Common myeloid progenitor, CD34-positive (primary cell): Measurements from ENCODE around the gene GSTA3.
"Not testable (repeated sequence)": the region's sequence is repeated elsewhere in the genome, so short reads cannot be mapped to it uniquely, and the experiment has no call there.

ENCODE experiments used
- CTCF ChIA-PET: fragments of 350-600 bp; sonication (Branson Sonifier 250); formaldehyde crosslinking; loops from one replicate; lab custom pipeline; 2021; ENCODE audit warnings: antibody characterized with exemption; lab: Charles Lee
- POLR2A ChIA-PET: fragments of 350-600 bp; sonication (Branson Sonifier 250); formaldehyde crosslinking; loops from one replicate; lab custom pipeline; 2021; ENCODE audit warnings: antibody characterized with exemption; lab: Charles Lee
- DNase-seq, 3 donors: peaks; one replicate each; pipeline versions ENCODE4 v3.0.0 to v3.0.0-alpha.2; 2013
- H3K27ac ChIP-seq, 2 experiments: 1 replicate in 1 of 2; 2 replicates in 1 of 2; pipeline ENCODE4 v1.7.0; 2013; ENCODE audit warnings: inconsistent platforms in 2 of 2, low read length in 2 of 2, mild to moderate bottlenecking in 2 of 2, low read depth in 1 of 2, moderate library complexity in 1 of 2; ENCODE audit not compliant: severe bottlenecking in 2 of 2, insufficient read depth in 1 of 2, poor library complexity in 1 of 2
- H3K27me3 ChIP-seq, 5 experiments: replicated peaks in 2 of 5; 1 replicate in 3 of 5; 2 replicates in 2 of 5; pipeline versions ENCODE4 v1.6.1 to v1.7.0; 2013; ENCODE audit warnings: low read length in 4 of 5, mild to moderate bottlenecking in 2 of 5, moderate library complexity in 2 of 5, inconsistent platforms in 1 of 5; ENCODE audit not compliant: insufficient read depth in 5 of 5, control insufficient read depth in 4 of 5
- H3K36me3 ChIP-seq, 4 experiments: 1 replicate in 2 of 4; 2 replicates in 2 of 4; pipeline versions ENCODE4 v1.6.1 to v1.7.0; 2013; ENCODE audit warnings: low read length in 3 of 4, control low read depth in 1 of 4, mild to moderate bottlenecking in 1 of 4; ENCODE audit not compliant: control insufficient read depth in 4 of 4, insufficient read depth in 4 of 4
- H3K4me1 ChIP-seq, 4 experiments: 1 replicate in 3 of 4; 2 replicates in 1 of 4; pipeline versions ENCODE4 v1.6.1 to v1.7.1; 2013; ENCODE audit warnings: low read length in 3 of 4, mild to moderate bottlenecking in 3 of 4, control low read depth in 1 of 4, inconsistent platforms in 1 of 4, moderate library complexity in 1 of 4; ENCODE audit not compliant: control insufficient read depth in 4 of 4, insufficient read depth in 4 of 4; ENCODE audit errors: control extremely low read depth in 1 of 4
- H3K4me3 ChIP-seq, 7 experiments: 1 replicate in 4 of 7; 2 replicates in 3 of 7; pipeline versions ENCODE4 v1.5.1 to v1.7.0; 2013; ENCODE audit warnings: mild to moderate bottlenecking in 7 of 7, low read length in 6 of 7, moderate library complexity in 6 of 7, inconsistent platforms in 2 of 7, low read depth in 2 of 7, control low read depth in 1 of 7; ENCODE audit not compliant: insufficient read depth in 4 of 7, control insufficient read depth in 1 of 7; ENCODE audit errors: extremely low read depth in 1 of 7
- H3K9me3 ChIP-seq, 5 experiments: 1 replicate in 4 of 5; 2 replicates in 1 of 5; pipeline versions ENCODE4 v1.6.1 to v1.7.1; 2013; ENCODE audit warnings: low read length in 4 of 5, mild to moderate bottlenecking in 2 of 5, inconsistent platforms in 1 of 5, low read depth in 1 of 5, moderate library complexity in 1 of 5; ENCODE audit not compliant: control insufficient read depth in 4 of 5, insufficient read depth in 2 of 5; ENCODE audit errors: control extremely low read depth in 1 of 5
- WGBS: methylation state at CpG from one replicate; pipeline ENCODE4 v1.1.5; 2013; ENCODE audit not compliant: insufficient coverage; 5-methylcytosine and 5-hydroxymethylcytosine counted together

The GSTA3 gene

DNA sequence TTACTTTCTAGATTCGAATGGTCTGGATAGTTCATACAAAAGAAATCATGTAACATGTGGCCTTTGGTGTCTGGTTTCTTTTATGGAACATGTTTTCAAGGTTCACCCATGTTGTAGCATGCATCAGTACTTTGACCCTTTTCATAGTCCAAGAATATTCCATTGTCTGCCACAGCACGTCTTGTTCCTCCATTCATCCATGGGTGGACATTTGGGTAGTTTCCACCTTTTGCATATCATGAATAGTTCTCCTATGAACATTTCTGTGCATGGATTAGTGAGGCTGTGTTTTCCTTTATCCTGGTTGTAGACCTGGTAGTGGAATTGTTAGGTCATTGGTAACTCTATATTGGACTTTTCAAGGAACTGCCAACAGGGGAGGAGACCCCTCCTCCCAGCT lies 31.7 kb downstream of the GSTA3 start:
- no peak for DNase-seq
- Histone ChIP-seq H3K27me3 (peaks cover 0 to 3% (median 0%) of the 10 kb centered on the region in 5 experiments), H3K36me3 (no peaks in the 10 kb centered on the region), H3K9me3 (no peaks in the 10 kb centered on the region), H3K27ac (no peak overlapping the region), H3K4me1 (peaks cover 0 to 5% (median 1%) of the 10 kb centered on the region in 4 experiments), H3K4me3 (no peak overlapping the region)
- ChIA-PET POLR2A (no interaction called here), CTCF (interaction anchor here (0.6 to 1.1 kb wide), 2 partner anchors 10 to 849 kb away, joined by 3 read pairs; no protein-coding TSS in a partner anchor)
- 71% methylated on average over 1 of the region's 2 CpGs for WGBS

DNA sequence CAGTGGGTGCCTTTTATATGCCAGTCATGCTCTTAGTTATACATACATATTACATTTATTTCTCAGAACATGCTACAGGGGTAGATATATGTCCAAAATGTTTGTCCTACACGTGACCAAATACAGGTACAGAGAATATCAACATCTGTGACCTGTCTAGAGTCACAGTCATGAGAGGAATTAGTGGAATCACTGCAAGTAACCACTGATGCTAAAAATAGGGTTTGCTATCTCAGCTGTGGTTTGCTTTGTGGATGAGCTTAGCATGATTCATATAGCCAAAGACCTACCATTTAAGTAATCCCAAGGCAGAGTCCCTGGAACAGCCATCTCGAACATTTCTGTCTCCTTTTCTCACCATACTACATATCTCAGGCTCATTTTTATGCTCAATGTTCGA lies 32.3 kb downstream of the GSTA3 start:
- H3K36me3 ChIP-seq = no peaks in the 10 kb centered on the region
- DNase-seq = no peak
- peaks cover 0 to 4% (median 1%) of the 10 kb centered on the region in 4 experiments for H3K4me1 ChIP-seq
- no peak overlapping the region for H3K27ac ChIP-seq
- ChIA-PET CTCF (interaction anchor here (1.1 kb wide), 1 partner anchor 9 kb away, joined by 3 read pairs; no protein-coding TSS in a partner anchor), POLR2A (no interaction called here)
- H3K9me3 ChIP-seq = no peaks in the 10 kb centered on the region
- no peak overlapping the region for H3K4me3 ChIP-seq
- H3K27me3 ChIP-seq = peaks cover 0 to 3% (median 0%) of the 10 kb centered on the region in 5 experiments
- 86% methylated on average over 1 of the region's 3 CpGs for WGBS

DNA sequence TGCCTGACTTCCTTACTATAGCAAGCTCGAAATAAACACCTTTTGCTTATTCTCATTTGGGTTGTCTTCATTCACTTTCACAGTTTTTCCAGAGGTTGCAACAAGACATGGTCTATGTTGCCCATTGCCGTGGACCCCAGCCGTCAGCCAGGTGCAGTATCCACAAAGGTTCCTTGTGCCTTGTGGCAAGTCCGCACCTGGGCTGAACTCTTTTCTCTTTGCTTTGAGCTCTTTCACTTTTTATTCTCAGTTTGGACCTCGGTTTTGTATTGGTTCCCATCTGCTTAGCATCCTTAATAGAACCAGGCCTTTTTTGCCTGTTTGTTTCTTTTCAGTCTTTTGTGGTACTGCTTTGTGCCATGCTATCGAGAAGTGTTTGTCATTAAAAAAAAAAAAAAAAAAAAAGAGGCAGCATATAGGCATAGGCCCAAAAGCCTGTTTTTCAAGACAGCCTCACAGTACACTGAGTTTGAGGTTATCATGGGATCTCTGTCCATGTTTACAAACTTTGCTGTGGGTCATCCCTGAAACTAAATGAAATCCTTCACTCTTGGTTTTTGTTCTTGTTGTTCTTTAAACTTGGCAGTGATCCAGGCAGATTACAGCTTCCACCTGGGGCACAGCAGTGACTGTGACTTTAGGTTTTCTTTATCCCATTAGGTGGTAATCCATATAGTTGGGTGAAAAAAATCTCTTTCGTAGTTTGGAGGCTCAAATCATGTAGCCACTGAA lies 33.3 kb downstream of the GSTA3 start:
- no peak overlapping the region for H3K4me3 ChIP-seq
- no peak overlapping the region for H3K27ac ChIP-seq
- H3K36me3 ChIP-seq = no peaks in the 10 kb centered on the region
- 92% methylated on average over 6 of the region's 7 CpGs for WGBS
- H3K4me1 ChIP-seq = no peaks in the 10 kb centered on the region
- DNase-seq = no peak
- no peaks in the 10 kb centered on the region for H3K9me3 ChIP-seq
- POLR2A ChIA-PET = no interaction called here
- CTCF ChIA-PET = interaction anchor here (1.0 to 1.2 kb wide), 2 partner anchors 86 to 187 kb away, joined by 3 to 4 read pairs; no protein-coding TSS in a partner anchor
- peaks cover 0 to 3% (median 0%) of the 10 kb centered on the region in 5 experiments for H3K27me3 ChIP-seq

DNA sequence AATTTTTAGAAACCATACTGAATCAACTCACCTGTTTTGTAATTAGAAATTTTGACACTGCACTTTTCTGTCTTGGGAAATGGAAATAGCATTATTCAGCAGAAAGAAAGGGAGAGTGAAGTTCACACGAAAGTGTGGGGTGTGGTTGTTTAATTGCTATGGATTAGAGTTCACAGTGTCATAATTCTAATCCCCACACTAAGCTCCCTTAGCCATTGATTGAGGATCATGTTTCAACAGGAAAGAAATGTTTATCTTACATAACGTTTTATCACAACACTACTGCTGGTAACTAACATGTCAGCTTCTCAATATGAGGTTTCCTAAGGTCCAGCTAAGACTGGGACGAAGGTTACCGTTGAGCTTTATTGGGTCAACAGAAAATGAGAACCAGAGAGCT lies 37.5 kb downstream of the GSTA3 start:
- H3K36me3 ChIP-seq = no peaks in the 10 kb centered on the region
- H3K27me3 ChIP-seq = peaks cover 0 to 3% (median 0%) of the 10 kb centered on the region in 5 experiments
- ChIA-PET CTCF (interaction anchor here (0.9 kb wide), 1 partner anchor 12 kb away, joined by 3 read pairs; no protein-coding TSS in a partner anchor), POLR2A (no interaction called here)
- H3K9me3 ChIP-seq = no peaks in the 10 kb centered on the region
- H3K27ac ChIP-seq = no peak overlapping the region
- no peaks in the 10 kb centered on the region for H3K4me1 ChIP-seq
- WGBS = 100% methylated on average over 2 of the region's 4 CpGs
- DNase-seq = no peak
- H3K4me3 ChIP-seq = no peak overlapping the region

DNA sequence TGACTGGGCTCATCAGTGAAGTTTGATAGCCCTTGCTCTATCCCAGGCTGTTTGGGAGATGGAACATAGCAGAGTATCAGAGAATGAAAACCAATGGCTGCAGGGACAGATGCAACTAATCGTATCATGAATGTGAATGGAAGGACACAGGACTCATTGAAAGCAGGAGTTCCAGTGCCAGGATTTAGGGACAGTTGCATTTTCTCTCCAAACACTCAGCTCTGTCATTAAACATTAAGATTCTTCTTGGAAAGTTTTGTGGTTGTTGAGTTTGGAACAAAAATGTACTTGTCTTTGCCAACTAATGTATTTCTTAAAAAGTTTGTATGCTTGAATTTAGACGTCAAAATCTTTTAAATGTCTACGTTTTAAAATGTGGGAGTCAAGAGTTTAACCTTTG lies 37.9 kb downstream of the GSTA3 start:
- no peak for DNase-seq
- Histone ChIP-seq H3K4me3 (no peak overlapping the region), H3K27me3 (peaks cover 0 to 3% (median 0%) of the 10 kb centered on the region in 5 experiments), H3K27ac (no peak overlapping the region), H3K9me3 (no peaks in the 10 kb centered on the region), H3K36me3 (no peaks in the 10 kb centered on the region), H3K4me1 (no peaks in the 10 kb centered on the region)
- ChIA-PET POLR2A (no interaction called here), CTCF (interaction anchor here (0.9 kb wide), 1 partner anchor 13 kb away, joined by 3 read pairs; no protein-coding TSS in a partner anchor)
- WGBS = 88% methylated on average over 3 of the region's 3 CpGs

DNA sequence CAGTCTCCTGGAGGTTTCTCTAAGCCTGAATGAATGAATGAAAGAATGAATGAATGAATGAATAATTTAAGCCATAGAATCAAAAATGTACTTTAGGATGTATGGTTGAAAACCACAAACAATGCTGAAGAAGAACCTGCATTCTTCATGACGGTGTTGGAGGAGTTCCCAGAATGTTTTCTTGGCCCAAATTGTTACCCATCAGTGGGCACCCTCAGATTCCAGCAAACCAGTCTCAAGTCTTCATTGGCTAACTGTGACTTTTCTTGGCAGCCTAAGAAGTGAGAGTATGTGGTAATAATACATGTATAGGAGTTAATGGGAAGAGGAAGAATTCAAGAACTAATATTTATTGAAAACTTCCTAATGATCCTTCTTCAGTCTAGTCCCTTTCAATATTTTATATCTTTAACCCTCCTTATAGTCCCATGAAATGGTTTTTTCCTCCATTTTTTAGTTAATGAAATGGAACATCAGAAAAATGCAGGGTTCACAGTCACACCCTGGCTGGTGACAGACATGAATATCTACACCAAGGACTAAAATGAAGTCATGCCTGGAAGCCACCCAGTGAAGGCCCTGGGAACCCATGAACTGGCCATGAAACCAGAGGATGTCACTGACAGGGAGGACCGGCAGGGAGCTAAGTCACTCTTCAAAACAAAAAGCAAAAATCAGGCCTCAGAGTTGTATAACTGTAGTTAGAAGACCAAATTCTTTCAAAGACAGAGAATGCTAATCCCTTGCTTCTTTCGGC lies 39.0 kb downstream of the GSTA3 start:
- CTCF ChIA-PET, H3K4me1 ChIP-seq, POLR2A ChIA-PET, H3K27me3 ChIP-seq, H3K9me3 ChIP-seq, H3K36me3 ChIP-seq, DNase-seq, H3K4me3 ChIP-seq, H3K27ac ChIP-seq: not testable (repeated sequence)
- 100% methylated on average over 2 of the region's 3 CpGs for WGBS

DNA sequence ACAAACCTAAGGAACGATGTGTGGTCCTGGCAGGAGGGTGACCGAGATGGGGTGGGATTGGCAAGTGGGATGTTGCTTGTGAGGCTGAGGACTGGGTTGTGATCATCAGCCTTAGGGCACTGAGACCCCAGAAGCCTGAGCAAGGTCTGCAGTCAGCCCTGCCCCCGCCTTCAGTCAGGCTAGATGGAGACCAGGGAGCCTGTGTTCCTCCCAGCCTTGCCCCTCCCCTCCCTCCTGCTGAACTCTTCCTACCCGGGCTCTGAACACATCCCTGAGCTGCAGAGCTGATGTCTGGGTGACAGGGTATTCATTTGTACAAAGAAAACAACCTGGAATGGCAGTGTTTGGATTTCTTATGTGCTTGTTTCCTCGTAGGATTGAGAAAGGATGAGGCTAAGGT lies 40.6 kb downstream of the GSTA3 start:
- H3K27me3 ChIP-seq, H3K4me1 ChIP-seq, CTCF ChIA-PET, H3K27ac ChIP-seq, H3K9me3 ChIP-seq, H3K4me3 ChIP-seq, POLR2A ChIA-PET, DNase-seq, H3K36me3 ChIP-seq: not testable (repeated sequence)
- WGBS = 93% methylated on average over 3 of the region's 5 CpGs
